HG03439 (cell line): ENCODE measurements around the gene IGFBP2.
"Not testable (repeated sequence)": the region's sequence is repeated elsewhere in the genome, so short reads cannot be mapped to it uniquely, and the experiment has no call there.

ENCODE experiments used
- ATAC-seq: cut with Tn5 transposase; IDR thresholded peaks from one replicate; pipeline ENCODE4 v1.9.1; 2021; ENCODE audit warnings: mild to moderate bottlenecking, moderate library complexity; ENCODE audit not compliant: unreplicated experiment

Gene IGFBP2

DNA sequence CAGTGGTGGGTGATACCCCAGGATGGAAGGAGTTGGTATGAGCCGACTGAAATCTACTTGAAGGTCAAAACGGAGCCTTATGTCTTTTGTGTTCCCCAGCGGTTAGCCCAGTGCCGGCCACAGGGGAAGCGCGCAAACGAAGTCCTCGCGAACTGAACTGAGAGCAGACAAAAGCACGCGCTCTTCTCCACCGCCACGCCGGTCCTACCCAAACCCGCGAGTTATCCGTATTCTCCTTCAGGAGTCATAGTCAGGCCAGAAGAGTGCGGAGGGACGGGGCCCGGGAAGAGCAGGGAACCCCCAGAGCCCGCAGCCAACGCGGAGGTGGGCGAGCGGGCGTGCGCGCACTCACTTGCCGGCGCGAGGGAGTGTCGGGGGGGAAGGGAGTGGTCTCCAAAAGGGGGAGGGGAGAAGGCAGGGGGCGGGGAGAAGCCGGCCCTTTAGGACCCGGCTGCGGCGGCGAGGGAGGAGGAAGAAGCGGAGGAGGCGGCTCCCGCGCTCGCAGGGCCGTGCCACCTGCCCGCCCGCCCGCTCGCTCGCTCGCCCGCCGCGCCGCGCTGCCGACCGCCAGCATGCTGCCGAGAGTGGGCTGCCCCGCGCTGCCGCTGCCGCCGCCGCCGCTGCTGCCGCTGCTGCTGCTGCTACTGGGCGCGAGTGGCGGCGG lies at the start of gene IGFBP2:
Gene IGFBP2 (plus strand): TSS at position 469 of the 664 bp plus-strand sequence. CDS start 104 bp downstream, at position 573.
- no peak for ATAC-seq

GRCh38 chr2:216583606-216584005 lies 49.6 kb upstream of the IGFBP2 start:
- ATAC-seq: no peak

DNA sequence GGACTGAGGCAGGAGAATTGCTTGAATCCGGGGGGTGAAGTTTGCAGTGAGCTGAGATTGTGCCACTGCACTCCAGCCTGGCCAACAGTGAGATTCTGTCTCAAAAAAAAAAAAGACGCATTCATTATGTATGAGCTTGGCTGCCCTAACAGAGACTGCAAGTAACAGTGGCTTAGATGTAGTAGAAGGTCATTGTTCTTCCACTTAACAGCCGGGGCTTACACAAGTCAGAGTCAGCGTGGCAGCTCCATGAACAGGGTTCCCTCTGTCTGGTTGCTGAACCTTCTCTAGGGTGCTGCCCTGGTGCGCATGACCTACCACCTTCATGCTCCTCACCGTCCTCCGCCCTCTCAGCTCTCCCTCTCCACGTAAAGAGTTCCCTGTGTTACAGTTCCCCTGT lies 49.1 kb upstream of the IGFBP2 start:
- no peak for ATAC-seq

GRCh38 chr2:216585441-216585840 lies 47.8 kb upstream of the IGFBP2 start:
- ATAC-seq: no peak

DNA sequence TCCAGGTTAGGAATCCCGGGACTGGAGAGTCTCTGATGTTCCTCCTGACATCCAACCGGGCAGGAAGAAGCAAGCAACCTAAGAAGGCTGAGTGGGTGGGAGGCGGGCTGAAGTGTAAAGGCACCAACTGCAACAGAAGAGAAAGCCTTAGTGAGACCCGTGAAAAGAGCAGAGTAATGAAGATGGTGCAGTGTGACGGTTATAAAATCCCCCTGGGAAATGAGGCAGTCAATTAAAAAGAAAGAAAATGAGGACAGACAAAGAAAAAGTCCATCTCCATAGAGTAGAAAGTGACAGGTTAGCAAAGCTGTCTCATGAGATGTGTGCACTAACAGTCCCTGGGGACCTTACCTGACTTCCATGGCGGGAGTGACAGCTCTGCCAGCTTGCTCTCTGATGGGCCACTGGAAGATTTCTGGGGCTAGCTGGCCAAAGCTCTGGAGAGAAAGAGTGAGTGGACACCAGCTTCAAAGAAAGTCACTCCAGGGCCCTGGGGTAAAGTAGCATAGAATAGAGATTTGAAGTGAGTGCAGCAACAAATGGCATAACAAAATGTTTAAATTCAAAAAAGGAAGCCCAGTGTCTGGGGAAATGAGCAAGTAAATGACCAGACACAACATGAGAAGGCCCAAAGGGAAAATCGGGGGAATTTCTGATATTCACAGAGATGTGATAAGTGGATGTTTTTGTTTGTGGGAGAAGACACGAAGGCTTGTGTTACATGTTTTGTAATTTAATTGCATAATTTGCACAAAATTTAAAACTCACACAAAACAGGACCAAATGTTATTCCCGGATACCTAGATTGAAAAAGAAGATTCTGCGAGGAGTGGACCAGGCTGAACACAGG lies 44.1 kb upstream of the IGFBP2 start:
- ATAC-seq: no peak

GRCh38 chr2:216589791-216590190 lies 43.4 kb upstream of the IGFBP2 start:
- no peak for ATAC-seq

DNA sequence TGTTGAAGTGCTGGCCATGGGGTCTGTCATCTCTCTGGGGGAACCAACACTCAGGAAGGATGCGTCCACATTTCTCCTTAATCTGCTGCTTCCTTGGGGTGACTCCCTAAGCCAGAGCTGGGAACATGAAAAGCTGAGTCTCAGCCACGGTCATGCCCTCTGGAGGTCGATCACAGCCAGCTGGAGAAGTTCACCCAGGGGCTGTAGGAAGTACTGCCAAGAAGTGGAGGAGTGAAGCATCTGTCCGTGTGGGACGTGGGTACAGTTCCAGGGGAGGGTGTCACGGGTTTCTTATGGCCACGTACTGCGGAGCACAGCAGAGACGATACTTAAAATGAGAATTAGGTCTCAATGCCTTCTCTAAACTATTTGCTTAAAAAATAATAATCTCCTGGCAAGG lies 42.4 kb upstream of the IGFBP2 start:
- ATAC-seq: no peak

- ATAC-seq: no peak
Observed at GRCh38 chr2:216591480-216591879, 41.7 kb upstream of the IGFBP2 start.

- no peak for ATAC-seq
Observed at GRCh38 chr2:216594081-216594480, 39.1 kb upstream of the IGFBP2 start.

- no peak for ATAC-seq
Observed at GRCh38 chr2:216596236-216596979, 36.8 kb upstream of the IGFBP2 start.

DNA sequence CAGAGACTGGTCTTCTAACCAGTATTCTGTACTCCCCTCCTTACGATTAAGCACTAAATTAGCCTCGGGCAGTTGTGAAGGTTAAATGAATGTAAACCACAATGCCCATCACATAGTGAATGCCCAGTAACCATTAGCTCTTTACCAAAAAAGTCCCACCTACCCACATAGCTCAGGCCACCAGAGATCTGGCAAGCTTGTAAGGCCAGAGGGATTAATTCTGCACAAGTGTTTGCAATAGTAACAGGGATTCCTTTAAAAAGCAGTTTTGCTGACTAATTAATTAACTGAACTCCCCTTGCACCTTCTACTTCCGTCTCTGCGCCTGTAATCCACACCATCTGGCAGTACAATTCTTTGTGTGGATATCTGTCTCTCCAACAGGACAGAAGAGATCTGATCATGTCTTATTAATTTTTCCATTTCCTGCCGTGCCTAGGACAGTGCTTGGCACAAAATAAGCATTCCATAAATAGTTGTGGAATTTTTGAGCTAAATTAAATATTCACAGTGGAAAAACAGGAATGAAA lies 36.2 kb upstream of the IGFBP2 start:
- no peak for ATAC-seq

DNA sequence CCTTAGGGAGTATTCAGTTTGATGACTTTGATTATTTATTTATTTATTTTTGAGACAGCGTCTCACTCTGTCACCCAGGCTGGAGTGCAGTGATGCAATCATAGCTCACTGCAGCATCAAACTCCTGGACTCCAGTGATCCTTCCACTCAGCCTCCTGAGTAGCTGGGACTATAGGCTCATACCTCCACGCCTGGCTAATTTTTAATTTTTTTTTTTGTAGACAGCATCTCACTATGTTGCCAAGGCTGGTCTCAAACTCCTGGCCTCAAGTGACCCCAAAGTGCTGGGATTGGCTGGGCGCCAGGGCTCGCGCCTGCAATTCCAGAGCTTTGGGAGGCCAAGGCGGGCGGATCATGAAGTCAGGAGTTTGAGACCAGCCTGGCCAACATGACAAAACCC lies 35.4 kb upstream of the IGFBP2 start:
- not testable (repeated sequence) for ATAC-seq

DNA sequence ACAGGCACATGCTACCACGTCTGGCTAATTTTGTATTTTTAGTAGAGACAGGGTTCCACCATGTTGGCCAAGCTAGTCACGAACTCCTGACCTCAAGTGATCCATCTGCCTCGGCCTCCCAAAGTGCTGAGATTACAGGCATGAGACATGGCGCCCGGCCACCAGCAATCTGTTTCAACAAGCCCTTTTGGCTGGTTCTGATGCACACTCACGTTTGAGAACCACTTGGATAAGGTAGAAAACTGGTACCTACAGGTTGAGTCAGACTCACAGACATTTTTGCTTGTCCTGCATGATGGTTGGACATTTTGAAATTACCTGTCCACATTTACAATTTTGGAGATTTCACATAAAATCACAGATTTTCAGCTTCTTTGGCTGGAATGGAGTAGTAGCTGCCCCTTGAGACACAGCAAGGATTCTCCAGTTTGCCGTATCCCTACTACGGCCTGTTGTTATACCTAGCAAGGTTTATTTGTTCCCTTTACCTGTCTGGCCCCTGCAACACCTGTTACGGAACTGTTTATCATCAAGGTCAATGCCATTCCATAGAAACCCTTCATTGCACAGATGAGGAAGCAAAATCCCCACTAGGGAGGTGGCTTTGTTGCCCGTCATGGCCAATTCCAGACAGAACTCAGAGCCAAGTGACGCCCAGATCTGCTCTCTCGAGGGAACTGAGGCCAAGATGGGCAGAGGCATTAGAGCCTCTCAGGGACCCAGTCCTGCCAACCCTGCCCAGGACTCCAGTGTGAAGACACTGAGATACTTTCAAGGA lies 31.4 kb upstream of the IGFBP2 start:
- ATAC-seq: no peak

- ATAC-seq: no peak
Observed at GRCh38 chr2:216603010-216603883, 30.0 kb upstream of the IGFBP2 start.

DNA sequence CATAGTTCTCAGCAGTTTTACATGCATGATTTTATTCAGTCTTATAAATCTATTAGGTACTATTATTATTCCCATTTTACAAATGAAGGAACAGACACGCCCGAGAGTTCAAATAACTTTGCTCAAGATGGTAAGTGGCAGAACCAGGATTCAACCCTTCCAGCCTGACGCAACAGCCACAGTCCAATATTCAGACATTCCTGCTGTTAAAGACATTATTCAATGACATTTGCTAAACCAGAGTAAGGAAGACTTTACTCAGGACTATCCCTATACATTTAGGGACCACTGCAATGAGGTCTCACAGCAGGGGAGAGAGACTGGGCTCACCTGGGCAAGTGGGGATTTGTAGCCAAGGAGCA lies 29.4 kb upstream of the IGFBP2 start:
- no peak for ATAC-seq

DNA sequence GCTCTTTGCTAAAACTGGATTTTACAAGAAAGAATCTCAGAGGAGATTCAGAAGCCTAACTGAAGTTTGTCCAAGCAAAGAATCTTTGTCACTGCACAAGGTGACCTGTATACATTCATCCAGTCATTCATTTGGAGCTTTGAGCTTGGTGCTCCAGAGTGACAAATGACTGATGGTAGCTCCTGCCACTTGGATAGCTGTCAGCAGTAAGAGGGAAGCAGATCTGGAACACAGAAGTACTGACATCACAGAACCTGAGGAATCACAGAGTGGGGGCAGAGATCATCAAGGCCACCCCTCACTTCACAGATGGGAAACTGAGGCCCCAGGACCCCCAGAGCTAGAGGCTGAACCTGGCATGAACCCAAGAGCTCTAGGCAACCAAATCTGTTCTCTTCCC lies 28.8 kb upstream of the IGFBP2 start:
- no peak for ATAC-seq

DNA sequence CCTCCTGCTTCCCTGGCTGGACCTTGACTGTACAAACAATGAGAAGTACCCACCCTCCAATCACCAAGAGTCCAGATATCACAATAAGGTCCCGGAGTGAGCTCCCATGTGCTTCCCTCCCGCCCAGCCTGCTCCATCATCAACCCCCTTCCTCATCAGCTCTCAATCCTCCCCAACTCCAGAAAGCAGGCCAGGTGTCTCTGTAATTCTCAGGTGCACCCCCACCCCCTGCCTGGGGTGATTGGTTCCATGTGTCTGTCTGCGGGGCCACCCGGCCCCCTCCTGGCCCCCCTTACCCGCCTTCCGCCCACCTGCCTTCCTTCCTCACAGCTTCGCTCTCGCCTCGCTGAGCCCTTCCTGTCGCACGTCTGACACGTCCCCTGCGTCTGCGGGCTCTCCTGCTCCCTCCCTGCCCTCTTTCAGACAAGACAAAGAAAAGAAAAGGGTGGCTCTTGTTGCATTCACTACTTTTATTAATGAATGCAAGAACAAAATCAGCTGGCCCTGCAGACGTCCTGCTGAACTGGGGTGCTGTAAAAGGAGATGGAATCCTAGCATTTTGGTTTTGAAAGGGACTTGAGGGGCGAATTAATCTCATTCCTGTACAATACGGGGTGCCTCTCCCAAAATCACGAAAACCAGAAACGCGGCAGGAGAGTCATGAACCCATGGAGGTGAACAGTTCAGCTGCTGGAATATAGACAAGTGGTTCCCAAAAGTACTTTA lies 26.5 kb upstream of the IGFBP2 start:
- ATAC-seq: peak; percentile 86

DNA sequence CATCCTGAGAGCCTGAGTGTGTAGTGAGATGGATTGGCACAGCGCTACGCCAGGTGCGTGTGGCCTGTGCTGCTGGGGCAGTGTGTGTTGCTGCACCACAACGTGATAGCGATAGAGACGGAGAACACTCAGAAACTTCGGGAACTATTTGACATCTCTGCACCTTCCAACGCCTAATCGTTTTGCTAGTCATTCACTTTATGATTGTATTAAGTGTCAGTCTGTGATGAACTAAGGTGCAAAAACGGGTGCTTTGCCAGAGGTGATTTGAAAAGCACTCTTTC lies 26.0 kb upstream of the IGFBP2 start:
- ATAC-seq: no peak

DNA sequence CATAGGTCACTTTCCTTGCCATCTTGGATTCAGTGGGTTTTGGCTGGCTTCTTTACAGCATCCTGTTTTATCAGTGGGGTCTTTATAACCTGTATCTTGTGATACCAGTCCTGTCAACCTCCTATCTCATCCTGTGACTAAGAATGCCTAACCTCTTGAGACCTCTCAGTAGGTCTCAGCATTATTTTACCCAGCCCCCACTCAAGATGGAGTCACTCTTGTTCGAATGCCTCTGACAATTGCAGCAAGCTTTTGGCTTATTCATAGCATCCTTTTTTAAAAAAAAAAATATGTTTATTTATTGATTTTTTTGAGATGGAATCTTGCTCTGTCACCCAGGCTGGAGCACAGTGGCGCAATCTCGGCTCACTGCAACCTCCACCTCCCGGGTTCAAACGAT lies 24.7 kb upstream of the IGFBP2 start:
- ATAC-seq: no peak
